GM20000 (cell line): ENCODE results near the gene AKAP8.

Experiments
- DNase-seq: peaks from one replicate; pipeline ENCODE4 v3.0.0; 2012; ENCODE audit warnings: low spot score
- TF ChIP-seq, protein P1 (sequence below): IDR thresholded peaks from 2 replicates; pipeline ENCODE4 v1.5.1; 2012; ENCODE audit warnings: mild to moderate bottlenecking, control low read depth; ENCODE audit errors: extremely low read depth, missing control alignments

The AKAP8 gene

GRCh38 chr19:15381429-15381828 is 1.8 kb upstream of the AKAP8 start:
- no peak for DNase-seq
- TF ChIP-seq, protein P1, sequence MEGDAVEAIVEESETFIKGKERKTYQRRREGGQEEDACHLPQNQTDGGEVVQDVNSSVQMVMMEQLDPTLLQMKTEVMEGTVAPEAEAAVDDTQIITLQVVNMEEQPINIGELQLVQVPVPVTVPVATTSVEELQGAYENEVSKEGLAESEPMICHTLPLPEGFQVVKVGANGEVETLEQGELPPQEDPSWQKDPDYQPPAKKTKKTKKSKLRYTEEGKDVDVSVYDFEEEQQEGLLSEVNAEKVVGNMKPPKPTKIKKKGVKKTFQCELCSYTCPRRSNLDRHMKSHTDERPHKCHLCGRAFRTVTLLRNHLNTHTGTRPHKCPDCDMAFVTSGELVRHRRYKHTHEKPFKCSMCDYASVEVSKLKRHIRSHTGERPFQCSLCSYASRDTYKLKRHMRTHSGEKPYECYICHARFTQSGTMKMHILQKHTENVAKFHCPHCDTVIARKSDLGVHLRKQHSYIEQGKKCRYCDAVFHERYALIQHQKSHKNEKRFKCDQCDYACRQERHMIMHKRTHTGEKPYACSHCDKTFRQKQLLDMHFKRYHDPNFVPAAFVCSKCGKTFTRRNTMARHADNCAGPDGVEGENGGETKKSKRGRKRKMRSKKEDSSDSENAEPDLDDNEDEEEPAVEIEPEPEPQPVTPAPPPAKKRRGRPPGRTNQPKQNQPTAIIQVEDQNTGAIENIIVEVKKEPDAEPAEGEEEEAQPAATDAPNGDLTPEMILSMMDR, result no peak

GRCh38 chr19:15379999-15380647 is 536 bp upstream of the AKAP8 start:
- DNase-seq, result peak; percentile 65
- TF ChIP-seq, protein P1, result no peak

DNA sequence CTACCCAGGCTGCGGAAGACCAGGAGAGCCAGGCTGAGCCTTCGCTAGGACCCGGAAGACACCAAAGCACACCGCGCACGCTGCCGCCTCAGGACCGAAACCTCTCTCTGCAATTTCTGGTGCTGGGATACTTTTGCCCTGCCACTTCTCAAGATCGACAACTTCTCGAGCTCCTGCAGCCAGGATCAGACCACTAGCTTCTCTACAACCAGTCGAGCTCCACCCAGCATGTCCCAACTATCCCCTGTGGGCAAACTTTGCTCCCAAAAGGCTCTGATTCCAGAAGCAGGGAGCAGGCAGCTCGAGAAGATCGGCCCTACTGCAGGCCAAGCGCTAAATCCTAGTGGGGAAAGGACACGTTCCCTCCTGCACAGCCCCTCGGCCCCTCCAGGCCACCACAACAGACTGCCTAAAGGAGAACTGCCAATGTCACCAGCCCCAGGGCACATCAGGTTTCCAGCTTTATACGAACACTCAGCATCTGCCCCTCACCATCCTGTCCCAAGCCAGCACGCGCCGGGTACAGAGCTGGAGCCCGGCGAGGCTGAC is 979 bp downstream of the AKAP8 start:
- DNase-seq, result peak; percentile 81
- TF ChIP-seq, protein P1, result no peak

- TF ChIP-seq, protein P1, result no peak
Observed at GRCh38 chr19:15374796-15375440, 4.7 kb downstream of the AKAP8 start.

GRCh38 chr19:15374105-15374651 is 5.4 kb downstream of the AKAP8 start:
- no peak for DNase-seq
- TF ChIP-seq, protein P1, result no peak

More at GRCh38 chr19:15374796-15375440, 4.7 kb downstream of the AKAP8 start:
- no peak for DNase-seq

DNA sequence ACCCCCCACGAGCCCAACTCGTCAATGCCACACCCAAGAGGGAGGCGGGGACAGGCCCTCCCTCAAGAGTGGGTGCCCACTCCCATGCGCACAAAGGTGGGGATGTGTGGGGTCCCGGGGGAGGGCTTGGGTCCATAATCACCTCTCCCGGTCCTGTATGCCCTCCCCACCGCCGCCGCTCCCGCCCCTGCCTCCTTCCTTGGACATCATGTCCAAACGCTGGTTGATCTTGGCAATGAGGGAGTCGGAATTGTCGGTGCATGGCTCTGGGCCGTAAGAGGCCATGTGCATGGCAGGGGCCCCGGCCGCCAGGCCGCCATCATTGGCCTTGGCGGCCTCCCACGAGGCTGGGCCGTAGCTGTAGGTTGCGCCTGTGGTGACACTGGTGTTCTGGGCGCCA is 5.9 kb downstream of the AKAP8 start:
- TF ChIP-seq, protein P1, result no peak
- no peak for DNase-seq

- peak; percentile 17 for DNase-seq
- TF ChIP-seq, protein P1, result no peak
Observed at GRCh38 chr19:15372891-15373301, 6.7 kb downstream of the AKAP8 start.
